HG03457 (cell line): ENCODE measurements around the gene CEP295NL.
"Not testable (repeated sequence)": the region's sequence is repeated elsewhere in the genome, so short reads cannot be mapped to it uniquely, and the experiment has no call there.

Experiments used
- ATAC-seq: cut with Tn5 transposase; IDR thresholded peaks from one replicate; pipeline ENCODE4 v1.9.1; 2021; ENCODE audit warnings: moderate number of reproducible peaks; ENCODE audit not compliant: unreplicated experiment

The CEP295NL gene

DNA sequence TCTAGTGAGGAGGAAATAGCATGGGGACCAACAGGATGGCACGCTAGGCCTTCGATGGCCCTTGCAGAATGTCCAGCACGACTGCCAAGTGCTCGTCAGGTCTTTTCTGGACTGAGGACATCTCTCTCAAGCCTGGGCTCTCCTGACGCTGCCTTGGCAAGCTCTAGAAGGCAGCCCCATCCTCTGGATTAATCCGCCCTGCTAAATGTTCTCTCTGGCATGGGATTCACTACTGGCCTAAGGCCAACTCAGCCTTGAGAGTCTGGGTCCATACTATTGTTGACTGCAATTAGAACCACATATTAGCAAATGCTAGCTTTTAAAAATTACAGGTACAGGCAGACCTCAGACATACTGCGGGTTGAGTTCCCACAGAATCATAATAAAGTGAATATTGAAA lies 2.5 kb upstream of the CEP295NL start:
- ATAC-seq = no peak

DNA sequence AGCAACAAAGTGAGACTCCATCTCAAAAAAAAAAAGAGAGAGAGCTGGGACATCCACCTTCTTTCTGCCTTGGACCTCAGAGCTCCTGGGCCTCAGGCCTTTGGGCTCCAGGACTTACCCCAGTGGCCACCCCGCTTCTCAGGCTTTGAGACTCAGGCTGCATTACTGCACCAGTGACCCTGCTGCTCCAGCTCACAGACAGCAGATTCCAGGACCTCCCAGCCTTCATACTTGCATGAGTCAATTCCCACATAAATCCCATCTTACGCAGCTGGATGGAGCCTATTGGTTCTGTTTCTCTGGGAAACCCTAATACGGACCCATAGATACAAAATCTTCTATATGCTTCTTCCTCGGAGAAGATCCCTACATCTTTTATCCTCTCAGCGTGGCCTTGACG lies 2.1 kb upstream of the CEP295NL start:
- no peak for ATAC-seq

DNA sequence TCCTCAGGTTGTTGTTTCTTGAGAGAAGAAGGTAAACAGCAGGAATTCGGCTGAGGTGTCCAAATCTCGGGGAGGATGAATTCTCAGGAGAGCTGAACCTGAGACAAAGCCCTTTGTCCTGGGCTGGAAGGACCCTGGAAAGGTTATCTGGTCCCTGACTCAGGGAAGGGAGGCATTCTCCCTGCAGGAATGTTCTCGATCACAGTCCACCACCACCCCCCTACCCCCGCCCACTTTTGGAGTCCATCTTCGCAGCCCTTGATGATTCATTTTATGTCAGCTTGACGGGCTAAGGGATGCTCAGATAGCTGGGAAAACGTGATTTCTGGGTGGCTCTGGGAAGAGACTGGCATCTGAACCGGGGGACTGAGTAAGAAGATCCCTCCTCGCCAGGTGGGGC lies 1.4 kb upstream of the CEP295NL start:
- ATAC-seq = no peak

DNA sequence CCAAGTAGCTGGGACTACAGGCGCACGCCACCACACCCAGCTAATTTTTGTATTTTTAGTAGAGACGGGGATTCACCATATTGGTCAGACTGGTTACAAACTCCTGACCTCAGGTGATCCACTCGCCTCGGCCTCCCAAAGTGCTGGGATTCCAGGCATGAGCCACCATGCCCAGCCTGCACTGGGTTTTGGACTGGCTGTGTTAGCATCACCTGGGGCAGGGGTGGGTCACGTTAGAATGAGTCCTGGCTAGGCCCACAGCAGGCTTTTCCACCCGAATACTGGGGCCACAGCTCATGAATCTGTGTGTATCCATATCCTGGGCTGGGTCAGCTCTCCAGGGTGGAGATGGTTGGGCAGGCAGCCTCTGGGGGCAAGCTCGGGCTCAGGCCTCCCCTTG lies 770 bp downstream of the CEP295NL start:
- not testable (repeated sequence) for ATAC-seq

DNA sequence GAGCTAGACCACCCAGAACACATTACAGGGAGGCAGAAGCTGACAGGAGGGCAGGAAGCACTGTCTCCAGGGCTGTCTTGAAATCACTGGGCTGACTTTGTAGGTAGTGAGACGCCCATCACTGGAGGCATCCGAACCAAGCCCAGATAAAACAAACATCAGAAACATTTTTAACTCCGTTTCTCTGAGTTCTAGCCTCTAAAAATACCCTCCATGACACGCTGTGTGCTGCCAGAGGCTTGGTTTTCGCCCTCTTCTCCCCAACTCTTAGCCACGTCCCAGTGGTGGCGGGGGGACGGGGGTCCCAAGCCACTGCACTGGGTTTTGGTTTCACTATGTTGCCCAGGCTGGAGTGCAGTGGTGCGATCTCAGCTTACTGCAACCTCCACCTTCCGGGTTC lies 1.2 kb downstream of the CEP295NL start:
- ATAC-seq = no peak

DNA sequence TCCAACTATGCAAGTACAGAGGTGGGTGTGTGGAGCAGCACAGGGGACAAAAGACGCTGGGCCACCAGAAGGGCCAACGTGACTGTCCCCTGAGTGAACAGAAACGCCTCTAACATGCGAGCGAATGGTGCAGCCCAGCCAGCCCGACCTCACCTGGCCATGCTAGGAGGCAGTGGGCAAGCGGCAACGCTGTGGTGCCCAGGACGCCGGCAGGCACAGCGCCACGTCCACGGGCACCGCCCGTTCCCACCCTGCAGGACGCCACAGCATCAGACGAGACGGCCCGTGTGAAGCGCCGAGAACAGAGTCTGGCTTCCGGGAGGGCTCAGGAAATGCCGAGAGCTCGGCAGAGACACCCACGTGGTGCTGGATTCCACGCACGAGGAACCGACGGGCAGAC lies 2.2 kb downstream of the CEP295NL start:
- no peak for ATAC-seq

DNA sequence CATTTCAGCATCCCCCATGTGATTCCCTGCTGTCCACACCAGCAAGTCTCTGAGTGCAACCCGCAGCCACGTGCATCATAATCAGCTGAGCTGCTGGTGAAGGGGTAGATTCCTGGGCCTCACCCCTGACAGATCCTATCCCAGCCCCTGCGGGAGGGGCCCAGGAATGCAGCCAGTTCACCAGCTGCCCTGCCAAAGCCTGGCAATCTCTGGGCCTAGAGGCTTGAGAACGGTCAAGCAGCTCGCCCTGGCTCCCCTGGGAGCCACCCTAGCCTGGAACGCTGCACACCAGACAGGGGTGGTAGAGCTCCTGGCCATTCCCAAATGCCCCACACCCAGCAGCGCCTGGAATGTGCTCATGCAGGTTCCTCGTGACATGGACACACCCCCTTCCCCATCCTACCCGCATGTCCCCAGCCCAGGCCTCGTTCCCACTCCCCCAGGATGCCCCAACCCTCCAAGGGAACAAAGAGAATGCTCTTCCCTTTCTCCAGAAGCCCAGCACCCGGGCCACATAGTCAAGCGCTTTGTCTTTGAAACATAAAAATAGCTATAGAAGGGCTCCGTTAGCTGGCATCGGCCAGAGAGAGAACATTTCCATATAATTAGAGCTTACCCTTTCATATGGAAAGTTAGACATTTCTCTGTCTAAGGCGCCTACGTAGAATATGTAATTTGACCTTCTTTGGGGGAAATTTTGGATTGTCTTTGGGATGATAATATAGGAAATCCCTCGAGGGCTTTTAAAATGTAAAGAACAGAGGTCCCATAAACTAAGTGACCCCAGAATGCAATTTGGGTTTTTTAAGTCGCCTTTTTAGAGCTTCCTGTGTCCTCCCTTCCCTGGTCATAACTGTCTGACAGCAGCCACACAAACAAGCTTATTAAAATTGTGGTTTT lies 3.4 kb downstream of the CEP295NL start:
- ATAC-seq = no peak

DNA sequence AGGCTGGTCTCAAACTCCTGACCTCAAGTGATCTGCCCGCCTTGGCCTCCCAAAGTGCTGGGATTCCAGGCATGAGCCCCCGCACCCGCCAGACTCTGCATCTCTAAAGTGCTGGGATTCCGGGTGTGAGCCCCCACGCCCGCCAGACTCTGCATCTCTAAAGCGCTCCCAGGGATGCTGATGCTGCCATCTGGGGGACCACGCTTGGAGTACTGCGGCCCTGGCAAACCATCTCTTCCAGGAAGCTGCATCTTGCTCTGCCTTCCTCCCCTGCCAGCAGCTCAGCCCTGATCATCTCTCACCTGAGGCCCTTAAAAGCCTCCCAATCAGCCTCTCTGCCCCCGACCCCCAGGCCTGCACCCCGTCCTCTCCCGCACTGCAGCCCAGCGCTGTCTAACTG lies 4.1 kb downstream of the CEP295NL start:
- ATAC-seq = no peak

DNA sequence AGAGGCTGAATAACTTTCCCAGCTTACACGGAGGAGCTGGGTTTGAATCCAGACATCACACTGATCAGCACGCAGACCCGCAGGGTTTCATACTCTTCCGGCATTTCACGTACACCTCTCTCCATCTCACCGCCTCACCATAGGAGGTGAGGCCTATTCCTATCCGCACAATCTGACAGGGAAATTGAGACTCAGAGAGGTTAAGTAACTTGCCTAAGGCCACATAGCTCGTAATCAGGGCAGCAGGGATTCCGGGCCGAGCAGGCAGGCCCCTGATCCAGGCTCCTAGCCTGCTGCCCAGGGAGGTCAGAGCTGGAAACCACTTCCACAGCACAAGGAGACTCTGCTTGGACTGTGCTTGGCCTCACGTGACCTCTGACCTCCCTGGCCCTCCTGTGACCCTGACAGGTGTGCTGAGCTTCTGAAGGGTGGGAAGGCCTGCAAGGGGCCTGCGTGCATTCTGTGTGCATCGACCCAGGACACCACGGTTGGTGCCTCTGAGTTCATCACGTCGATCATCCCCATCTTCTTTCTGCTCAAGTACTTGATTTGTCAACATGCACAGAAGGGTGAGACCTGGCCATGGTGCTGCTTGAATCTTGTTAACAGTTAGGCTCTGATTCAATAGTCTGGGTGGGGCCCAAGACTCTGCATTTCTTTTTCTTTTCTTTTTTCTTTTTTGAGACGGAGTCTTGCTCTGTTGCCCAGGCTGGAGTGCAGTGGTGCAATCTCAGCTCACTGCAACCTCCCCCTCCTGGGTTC lies 4.7 kb downstream of the CEP295NL start:
- no peak for ATAC-seq

DNA sequence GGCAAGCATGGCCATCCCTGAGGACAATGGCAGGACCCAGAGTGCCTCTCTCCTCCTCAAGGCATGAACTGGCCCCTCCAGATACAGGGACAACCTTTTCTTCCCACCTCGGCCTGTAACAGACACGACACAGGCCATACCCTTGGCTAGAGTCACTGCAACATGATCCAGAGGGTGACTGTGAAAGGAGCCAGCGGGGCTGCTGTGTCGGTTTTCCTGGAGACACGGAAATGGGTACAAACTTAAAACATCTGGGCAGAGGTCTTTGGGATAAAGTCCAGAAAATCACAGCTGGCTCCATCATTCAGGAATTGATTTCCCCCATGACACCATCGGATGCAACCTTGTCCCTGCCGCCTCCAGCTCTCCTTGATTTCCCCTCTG lies 5.3 kb downstream of the CEP295NL start:
- no peak for ATAC-seq

DNA sequence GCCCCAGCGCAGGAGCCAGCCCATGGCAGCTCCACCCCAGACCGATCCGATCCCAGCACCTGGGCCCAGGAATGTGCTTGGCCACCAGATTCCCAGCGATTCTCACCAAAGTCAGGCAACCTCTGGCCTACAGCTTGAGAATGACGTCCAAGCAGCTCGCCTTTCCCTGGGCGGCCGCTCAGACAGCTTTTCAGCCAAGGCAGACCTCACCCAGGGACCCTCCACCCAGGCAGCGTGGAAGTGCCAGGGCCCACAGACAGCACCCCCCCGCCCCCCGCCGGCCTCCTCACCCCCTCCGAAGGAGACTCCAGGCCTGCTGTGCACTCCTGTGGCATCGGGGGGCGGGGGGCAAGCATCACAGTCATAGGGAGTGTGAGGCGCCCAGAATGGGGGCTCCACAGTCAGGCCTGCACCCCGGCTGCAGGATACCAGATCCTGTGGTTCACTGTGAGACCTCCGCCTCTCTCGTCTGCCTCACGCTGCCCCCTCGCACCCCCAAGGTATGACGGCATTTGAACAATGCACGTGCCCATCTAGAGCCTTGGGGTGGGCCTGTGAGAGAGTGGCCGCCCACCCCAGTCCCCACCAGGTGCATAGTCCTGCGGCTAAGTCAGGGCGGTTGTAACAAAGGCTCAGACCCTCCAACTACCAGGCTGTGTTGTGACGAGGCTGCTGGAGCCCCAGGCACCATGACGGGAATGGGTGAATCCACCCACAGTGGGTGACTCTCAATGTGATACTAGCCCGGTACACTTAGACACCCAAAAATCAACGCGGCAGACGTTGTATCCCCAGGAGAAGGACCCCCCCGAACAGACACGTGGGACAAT lies 6.0 kb downstream of the CEP295NL start:
- no peak for ATAC-seq

DNA sequence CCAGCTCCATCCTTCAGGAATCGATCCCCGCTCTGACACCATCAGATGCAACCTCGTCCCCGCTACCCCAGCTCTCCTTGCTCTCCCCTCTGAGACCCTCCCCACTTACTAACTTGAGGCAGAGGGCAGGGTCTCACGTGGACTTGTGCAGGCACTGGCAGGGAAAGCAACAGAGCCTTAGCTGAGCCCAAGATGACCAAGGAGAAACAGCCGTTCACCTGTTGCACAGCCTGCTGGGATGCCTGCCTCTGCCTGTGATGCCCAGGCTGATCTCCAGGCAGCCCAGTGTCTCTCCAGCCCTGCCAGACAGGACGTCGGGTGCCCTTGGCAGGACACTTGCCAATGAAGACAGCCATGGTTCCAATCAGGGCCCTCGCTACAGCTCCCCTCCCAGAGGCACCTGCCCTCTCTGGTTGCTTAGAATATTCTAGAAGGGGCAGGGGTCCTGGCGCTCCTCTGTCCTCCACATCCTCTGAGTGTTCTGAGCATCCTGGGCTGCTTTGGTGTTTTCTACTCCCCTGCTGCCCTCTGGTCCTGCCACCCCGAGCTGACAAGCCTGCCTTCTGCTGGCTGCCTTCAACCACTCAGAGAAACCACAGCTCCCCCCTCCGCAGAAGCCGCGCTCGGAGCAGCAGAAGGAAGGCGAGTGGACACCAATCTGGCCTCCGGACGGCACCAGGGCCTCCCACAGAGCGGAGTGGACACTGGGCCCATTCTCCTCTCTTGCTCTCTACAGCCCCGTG lies 6.7 kb downstream of the CEP295NL start:
- ATAC-seq = no peak

DNA sequence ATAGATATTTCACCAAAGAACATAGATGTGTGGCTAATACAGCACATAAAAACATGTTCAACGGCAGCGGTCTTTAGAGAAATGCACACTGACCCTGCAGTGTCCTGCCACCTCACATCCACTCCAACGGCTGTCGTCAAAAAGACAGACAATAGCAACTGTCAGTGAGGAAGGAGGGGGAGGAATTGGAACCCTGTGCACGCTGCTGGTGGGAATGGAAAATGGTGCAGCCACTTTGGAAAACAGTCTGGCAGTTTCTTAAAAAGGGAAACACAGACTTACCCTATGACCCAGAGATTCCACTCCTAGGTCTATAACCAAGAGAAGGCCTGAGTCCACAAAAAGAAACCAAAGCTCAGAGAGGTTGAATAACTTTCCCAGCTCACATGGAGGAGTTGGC lies 7.7 kb downstream of the CEP295NL start:
- no peak for ATAC-seq

DNA sequence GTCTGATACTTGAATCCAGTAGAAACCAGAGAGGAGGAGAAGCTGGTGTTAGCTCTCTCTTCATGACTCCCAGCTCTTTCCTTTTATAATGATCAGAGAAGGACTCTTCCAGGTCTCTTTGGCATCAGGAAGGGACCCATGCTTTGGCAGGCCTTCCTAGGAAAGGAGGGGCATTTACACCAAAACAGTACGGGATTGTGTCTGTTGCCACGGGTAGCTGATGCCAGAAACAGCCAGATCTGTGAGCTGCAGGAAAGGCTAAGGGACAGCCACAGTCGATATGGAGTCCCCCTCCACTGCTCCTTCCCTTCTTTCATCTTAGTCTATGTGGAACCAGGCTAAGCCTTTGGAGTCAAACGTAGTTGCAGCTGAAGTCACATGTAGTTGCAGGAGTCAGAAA lies 9.3 kb downstream of the CEP295NL start:
- ATAC-seq = no peak

DNA sequence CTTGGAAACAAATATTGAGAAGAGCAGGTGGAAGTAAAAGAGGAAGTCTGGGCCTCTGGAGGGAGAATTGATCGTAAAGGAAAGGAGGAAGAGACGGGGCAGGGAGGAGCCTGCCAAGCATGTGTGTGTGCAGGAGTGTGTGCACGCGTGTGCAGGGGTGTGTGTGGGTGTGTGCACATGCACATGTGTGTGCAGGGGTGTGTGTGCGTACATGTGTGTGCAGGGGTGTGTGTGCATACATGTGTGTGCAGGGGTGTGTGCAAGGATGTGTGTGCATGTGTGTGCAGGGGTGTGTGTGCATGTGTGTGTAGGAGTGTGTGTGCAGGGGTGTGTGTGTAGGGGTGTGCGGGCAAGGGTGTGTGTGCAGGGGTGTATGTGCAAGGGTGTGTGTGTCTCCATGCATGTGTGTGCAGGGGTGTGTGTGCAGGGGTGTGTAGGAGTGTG lies 10.0 kb downstream of the CEP295NL start:
- no peak for ATAC-seq

DNA sequence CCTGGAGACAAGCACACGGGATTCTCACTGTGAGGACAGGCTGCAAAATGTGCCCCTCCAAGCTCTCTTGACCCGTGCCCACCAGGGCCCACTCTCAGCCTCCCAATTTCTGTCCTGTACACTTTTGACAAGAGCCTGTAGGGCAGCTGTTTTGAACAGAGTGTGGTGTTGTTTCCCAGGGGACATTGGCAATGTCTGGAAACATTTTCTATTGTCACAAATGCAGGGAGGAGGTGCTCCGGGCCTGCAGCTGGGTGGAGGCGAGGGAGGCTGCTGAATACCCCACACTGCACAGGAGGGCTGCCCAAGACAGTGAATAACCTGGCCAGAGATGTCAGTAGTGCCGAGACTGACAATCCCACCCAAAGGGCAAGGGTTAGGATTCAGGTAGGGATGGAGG lies 10.5 kb downstream of the CEP295NL start:
- ATAC-seq = no peak

DNA sequence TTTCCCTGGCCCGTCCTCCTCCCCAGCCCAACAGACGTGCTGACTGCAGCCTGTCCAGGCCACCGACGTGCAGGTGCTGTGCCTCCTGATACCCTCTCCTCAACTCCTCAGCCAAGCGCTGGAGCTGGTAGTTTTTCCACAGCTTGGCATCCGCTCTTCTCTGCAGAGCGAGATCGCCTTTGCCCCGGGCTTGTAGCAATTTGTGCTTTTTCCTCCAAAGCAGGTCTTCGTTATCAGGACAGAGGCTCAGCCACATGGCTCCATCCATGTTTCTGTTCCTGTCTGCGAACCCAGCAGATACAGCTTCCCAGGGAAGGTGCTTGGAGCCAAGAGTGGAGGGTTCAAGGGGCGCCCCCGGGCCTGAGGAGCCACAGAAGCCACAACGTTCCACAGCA lies 10.9 kb downstream of the CEP295NL start:
- no peak for ATAC-seq

DNA sequence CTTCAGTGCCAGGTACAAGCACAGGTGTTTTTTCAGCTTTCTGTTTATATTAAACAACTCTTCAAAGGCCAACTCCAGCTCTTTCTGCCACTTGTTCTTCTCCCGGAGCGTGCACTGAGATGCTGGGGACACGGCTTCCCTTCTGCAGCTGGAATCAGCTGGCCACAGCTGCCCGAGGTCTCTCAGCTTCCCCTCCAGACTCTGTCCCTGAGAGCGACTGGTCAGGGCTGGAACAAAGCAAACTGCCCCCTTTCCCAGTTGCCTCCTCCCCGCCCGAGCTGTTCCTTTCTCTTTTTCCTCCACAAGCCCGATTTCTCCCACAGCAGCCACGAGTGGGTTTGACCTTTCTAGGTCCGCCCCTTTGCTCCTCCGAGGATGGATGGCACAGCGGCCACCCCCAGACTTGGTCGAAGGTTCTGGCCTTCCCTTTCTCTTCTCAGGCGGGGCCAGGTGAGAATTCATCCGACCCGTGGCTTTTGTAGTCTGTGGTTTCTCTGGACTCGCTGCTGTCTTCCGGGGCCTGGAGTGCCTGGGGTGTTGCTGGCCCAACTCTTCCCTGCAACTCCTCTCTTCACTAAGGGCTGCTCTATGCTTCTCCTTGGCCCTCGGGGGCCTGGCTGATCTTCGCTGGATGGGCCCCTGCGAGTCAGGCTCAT lies 11.5 kb downstream of the CEP295NL start:
- ATAC-seq = no peak

DNA sequence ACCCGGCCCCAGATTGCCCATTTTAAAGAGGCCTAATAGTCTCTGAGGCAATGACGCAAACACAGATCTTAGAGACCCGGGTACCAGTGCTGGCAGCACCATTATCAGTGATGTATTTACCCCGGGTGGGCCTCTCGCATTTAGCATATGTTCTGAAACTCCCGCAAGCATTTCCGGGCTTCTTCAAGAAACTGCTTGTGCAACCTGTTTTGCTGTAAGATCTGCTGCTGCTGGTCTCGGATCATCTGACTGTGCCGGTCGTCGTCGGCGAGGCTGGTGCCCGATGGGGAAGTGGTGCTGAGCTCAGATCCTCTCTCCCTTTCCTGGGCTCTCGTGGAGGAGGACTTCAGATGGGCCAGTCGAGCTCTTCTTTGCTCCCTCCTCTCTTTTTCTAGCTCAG lies 12.5 kb downstream of the CEP295NL start:
- ATAC-seq = no peak

DNA sequence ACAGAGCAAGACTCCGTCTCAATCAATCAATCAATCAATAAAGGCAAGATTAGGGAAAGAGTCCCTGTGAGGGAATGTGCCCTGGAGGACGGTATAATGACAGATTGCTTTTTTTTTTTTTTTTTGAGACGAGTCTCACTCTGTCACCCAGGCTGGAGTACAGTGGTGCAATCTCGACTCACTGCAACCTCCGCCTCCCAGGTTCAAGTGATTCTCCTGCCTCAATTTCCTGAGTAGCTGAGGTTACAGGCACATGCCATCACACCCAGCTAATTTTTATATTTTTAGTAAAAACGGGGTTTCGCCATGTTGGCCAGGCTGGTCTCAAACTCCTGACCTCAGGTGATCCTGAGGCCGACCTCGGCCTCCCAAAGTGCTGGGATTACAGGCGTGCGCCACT lies 12.9 kb downstream of the CEP295NL start:
- ATAC-seq = not testable (repeated sequence)
